ENCODE measurements around the gene SDCBP2.

DNA sequence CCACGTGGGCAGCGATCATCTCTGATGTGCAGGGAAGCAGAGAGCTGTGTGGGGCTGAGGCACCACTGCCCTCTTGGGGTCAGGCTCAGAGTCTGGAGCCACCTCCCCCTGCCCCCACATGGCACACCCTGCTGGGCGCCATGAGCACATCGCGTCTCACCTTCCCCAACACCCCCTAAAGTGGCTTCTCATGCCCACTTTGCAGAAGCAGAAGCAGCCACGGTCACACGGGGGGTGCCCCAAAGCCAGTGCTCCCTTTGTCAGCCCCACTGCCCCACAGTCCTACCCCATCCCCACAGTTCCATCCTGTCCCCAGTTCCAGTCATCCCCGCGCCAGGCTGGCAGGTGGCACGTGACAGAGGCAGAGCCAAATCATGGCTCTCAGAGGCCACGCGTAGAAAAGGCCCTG lies 19.5 kb downstream of the SDCBP2 start:
- TF ChIP-seq, protein P1, sequence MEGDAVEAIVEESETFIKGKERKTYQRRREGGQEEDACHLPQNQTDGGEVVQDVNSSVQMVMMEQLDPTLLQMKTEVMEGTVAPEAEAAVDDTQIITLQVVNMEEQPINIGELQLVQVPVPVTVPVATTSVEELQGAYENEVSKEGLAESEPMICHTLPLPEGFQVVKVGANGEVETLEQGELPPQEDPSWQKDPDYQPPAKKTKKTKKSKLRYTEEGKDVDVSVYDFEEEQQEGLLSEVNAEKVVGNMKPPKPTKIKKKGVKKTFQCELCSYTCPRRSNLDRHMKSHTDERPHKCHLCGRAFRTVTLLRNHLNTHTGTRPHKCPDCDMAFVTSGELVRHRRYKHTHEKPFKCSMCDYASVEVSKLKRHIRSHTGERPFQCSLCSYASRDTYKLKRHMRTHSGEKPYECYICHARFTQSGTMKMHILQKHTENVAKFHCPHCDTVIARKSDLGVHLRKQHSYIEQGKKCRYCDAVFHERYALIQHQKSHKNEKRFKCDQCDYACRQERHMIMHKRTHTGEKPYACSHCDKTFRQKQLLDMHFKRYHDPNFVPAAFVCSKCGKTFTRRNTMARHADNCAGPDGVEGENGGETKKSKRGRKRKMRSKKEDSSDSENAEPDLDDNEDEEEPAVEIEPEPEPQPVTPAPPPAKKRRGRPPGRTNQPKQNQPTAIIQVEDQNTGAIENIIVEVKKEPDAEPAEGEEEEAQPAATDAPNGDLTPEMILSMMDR (IDR thresholded peaks at IDR 0.05), result no peak
- TF ChIP-seq POLR2A (IDR thresholded peaks at IDR 0.05), result no peak

All from uterus (tissue), 2 donors.